Measurements from ENCODE around the gene AOPEP. TPM values are rescaled to one million over a fixed set of nuclear protein-coding genes. Genes with fewer than 3 reads are reported as not detected.

The AOPEP gene
- polyA plus RNA-seq, 1 donor from 2014 or later, result 10.0 TPM

GRCh38 chr9:94788570-94789105 is 62.1 kb downstream of the AOPEP start:
- H3K27ac ChIP-seq (ENCODE audit: low read length), result no peak overlapping the region

DNA sequence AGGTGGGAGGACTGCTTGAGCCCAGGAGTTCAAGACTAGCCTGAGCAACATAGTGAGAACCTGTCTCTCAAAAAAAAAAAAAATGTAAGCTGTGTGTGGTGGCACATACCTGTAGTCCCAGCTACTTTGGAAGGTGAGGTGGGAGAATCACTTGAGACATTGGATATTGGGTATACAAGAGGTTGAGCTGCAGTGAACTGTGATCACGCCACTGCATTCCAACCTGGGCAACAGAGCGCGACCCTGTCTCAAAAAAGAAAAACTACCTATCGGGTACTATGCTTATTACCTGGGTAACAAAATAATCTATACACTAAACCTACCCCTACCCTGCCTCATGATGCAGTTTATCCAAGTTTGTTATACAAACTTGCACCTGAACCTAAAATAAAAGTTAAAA is 64.9 kb downstream of the AOPEP start:
- Histone ChIP-seq H3K27me3 (ENCODE audit: insufficient read depth, low read depth, low read length) (no peaks in the 10 kb centered on the region), H2AFZ (ENCODE audit: low read depth, low read length) (no peak overlapping the region), H3K9me2 (ENCODE audit: insufficient read depth, low read length) (no peaks in the 10 kb centered on the region), H4K20me1 (ENCODE audit: insufficient read depth) (no peaks in the 10 kb centered on the region), H3K9me3 (ENCODE audit: low read length) (no peaks in the 10 kb centered on the region), H3K27ac (ENCODE audit: low read length) (no peak overlapping the region), H3K79me2 (replicated peaks; ENCODE audit: insufficient read depth, low read length) (no peaks in the 10 kb centered on the region), H3K36me3 (ENCODE audit: insufficient read depth, low read length) (peaks cover 8% of the 10 kb centered on the region), H3F3A (ENCODE audit: insufficient read depth, low read length, poor library complexity, severe bottlenecking) (no peaks in the 10 kb centered on the region), H3K9ac (ENCODE audit: low read length) (no peak overlapping the region), H3K4me2 (ENCODE audit: low read length) (no peak overlapping the region), H3K4me3 (ENCODE audit: low read length) (no peak overlapping the region)
- no peak for TF ChIP-seq TAF1 (IDR thresholded peaks at IDR 0.05; ENCODE audit: low read depth)
- no peak for TF ChIP-seq POLR2AphosphoS5 (IDR thresholded peaks at IDR 0.05)
- TF ChIP-seq, protein P1, sequence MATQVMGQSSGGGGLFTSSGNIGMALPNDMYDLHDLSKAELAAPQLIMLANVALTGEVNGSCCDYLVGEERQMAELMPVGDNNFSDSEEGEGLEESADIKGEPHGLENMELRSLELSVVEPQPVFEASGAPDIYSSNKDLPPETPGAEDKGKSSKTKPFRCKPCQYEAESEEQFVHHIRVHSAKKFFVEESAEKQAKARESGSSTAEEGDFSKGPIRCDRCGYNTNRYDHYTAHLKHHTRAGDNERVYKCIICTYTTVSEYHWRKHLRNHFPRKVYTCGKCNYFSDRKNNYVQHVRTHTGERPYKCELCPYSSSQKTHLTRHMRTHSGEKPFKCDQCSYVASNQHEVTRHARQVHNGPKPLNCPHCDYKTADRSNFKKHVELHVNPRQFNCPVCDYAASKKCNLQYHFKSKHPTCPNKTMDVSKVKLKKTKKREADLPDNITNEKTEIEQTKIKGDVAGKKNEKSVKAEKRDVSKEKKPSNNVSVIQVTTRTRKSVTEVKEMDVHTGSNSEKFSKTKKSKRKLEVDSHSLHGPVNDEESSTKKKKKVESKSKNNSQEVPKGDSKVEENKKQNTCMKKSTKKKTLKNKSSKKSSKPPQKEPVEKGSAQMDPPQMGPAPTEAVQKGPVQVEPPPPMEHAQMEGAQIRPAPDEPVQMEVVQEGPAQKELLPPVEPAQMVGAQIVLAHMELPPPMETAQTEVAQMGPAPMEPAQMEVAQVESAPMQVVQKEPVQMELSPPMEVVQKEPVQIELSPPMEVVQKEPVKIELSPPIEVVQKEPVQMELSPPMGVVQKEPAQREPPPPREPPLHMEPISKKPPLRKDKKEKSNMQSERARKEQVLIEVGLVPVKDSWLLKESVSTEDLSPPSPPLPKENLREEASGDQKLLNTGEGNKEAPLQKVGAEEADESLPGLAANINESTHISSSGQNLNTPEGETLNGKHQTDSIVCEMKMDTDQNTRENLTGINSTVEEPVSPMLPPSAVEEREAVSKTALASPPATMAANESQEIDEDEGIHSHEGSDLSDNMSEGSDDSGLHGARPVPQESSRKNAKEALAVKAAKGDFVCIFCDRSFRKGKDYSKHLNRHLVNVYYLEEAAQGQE (IDR thresholded peaks at IDR 0.05; ENCODE audit: borderline replicate concordance), result no peak
- no peak for TF ChIP-seq SMC3 (conservative IDR thresholded peaks at IDR 0.05; ENCODE audit: poor library complexity)
- no peak for TF ChIP-seq RAD21 (conservative IDR thresholded peaks at IDR 0.05)
- TF ChIP-seq CTCF (IDR thresholded peaks at IDR 0.05; ENCODE audit: poor library complexity, severe bottlenecking), result no peak
- no peak for TF ChIP-seq EP300 (conservative IDR thresholded peaks at IDR 0.05; ENCODE audit: poor library complexity, severe bottlenecking)
- TF ChIP-seq MXI1 (conservative IDR thresholded peaks at IDR 0.05; ENCODE audit: poor library complexity, severe bottlenecking), result no peak
- no peak for TF ChIP-seq EZH2 (IDR thresholded peaks at IDR 0.05; ENCODE audit: borderline replicate concordance, insufficient read depth, low read length, poor library complexity, severe bottlenecking)

More at GRCh38 chr9:94788570-94789105, 62.1 kb downstream of the AOPEP start:
- Histone ChIP-seq H3F3A (ENCODE audit: insufficient read depth, low read length, poor library complexity, severe bottlenecking) (no peaks in the 10 kb centered on the region), H3K36me3 (ENCODE audit: insufficient read depth, low read length) (no peaks in the 10 kb centered on the region), H3K27me3 (ENCODE audit: insufficient read depth, low read depth, low read length) (no peaks in the 10 kb centered on the region), H3K79me2 (replicated peaks; ENCODE audit: insufficient read depth, low read length) (no peaks in the 10 kb centered on the region), H3K4me3 (ENCODE audit: low read length) (no peak overlapping the region), H2AFZ (ENCODE audit: low read depth, low read length) (no peak overlapping the region), H3K9ac (ENCODE audit: low read length) (no peak overlapping the region), H4K20me1 (ENCODE audit: insufficient read depth) (no peaks in the 10 kb centered on the region), H3K9me2 (ENCODE audit: insufficient read depth, low read length) (no peaks in the 10 kb centered on the region), H3K4me2 (ENCODE audit: low read length) (no peak overlapping the region), H3K9me3 (ENCODE audit: low read length) (no peaks in the 10 kb centered on the region)
- TF ChIP-seq SMC3 (conservative IDR thresholded peaks at IDR 0.05; ENCODE audit: poor library complexity), result no peak
- TF ChIP-seq, protein P1 (IDR thresholded peaks at IDR 0.05; ENCODE audit: borderline replicate concordance), result no peak
- TF ChIP-seq MXI1 (conservative IDR thresholded peaks at IDR 0.05; ENCODE audit: poor library complexity, severe bottlenecking), result no peak
